ENCODE results near the gene MATN3. TPM values are rescaled to one million over a fixed set of nuclear protein-coding genes. Genes with fewer than 3 reads are reported as not detected.

MATN3 gene
- total and polyA plus RNA-seq, 2 of the 8 experiments (the other 6 are each of a cell fraction or from before 2014, with no cell fraction given): 3.0 to 9.9 TPM

- H3K4me2 ChIP-seq (ENCODE audit: insufficient read depth in 1 of 2, low read depth in 2 of 2, low read length in 2 of 2): peak overlapping the region in 1 of 2 experiments; percentile 91; a peak in 2 of 4 replicates
- no peak for TF ChIP-seq SP2 (IDR thresholded peaks at IDR 0.05; ENCODE audit: low read length)
- TF ChIP-seq KDM1A (IDR thresholded peaks at IDR 0.05; ENCODE audit: borderline replicate concordance, low read length): no peak
Observed at GRCh38 chr2:19987936-19988335, 24.5 kb downstream of the MATN3 start.

More at GRCh38 chr2:19987936-19988335, 24.5 kb downstream of the MATN3 start:
- ChIA-PET CTCF (ENCODE audit: partially characterized antibody) (interaction anchor here (0.9 to 2.7 kb wide), 3 partner anchors 15 to 33 kb away, joined by 3 to 19 read pairs (median 9); no protein-coding TSS in a partner anchor), POLR2A (ENCODE audit: partially characterized antibody) (interaction anchor here (0.6 kb wide), 1 partner anchor 94 kb away, joined by 3 read pairs; no protein-coding TSS in a partner anchor)
- Histone ChIP-seq H4K8ac (ENCODE audit: extremely low read depth, insufficient read depth, low read length) (no peak overlapping the region), H3K27ac (ENCODE audit: low read depth, low read length) (no peak overlapping the region), H3K14ac (ENCODE audit: insufficient read length) (no peak overlapping the region), H2BK15ac (ENCODE audit: low read length) (no peak overlapping the region), H4K91ac (replicated peaks; ENCODE audit: insufficient read length, low read length) (no peak overlapping the region), H2AK5ac (ENCODE audit: low read depth, low read length) (no peak overlapping the region), H4K20me1 (replicated peaks in 1 of 2; ENCODE audit: control insufficient read depth in 1 of 2, insufficient read depth in 2 of 2, low read length in 2 of 2) (peaks cover 0 to 2% of the 10 kb centered on the region in 2 experiments), H3K36me3 (ENCODE audit: control insufficient read depth in 2 of 4, insufficient read depth in 4 of 4, low read length in 3 of 4) (peaks cover 0 to 21% (median 6%) of the 10 kb centered on the region in 4 experiments; a peak in 3 of 8 replicates), H3K9ac (replicated peaks in 1 of 4; ENCODE audit: extremely low read depth in 1 of 4, low read depth in 3 of 4, low read length in 3 of 4) (no peak overlapping the region), H3K79me2 (ENCODE audit: control insufficient read depth in 1 of 2, insufficient read depth in 2 of 2, low read length in 2 of 2) (peaks cover 3 to 48% of the 10 kb centered on the region in 2 experiments; a peak in 3 of 4 replicates), H3K18ac (ENCODE audit: extremely low read depth, low read length) (no peak overlapping the region), H2BK12ac (ENCODE audit: low read depth, low read length) (no peak overlapping the region), H2AFZ (ENCODE audit: low read length) (no peak overlapping the region), H3K4me1 (replicated peaks in 1 of 4; ENCODE audit: control insufficient read depth in 3 of 4, insufficient read depth in 4 of 4, low read length in 3 of 4) (peaks cover 0 to 2% (median under 1%) of the 10 kb centered on the region in 4 experiments; a peak in 3 of 7 replicates), H2BK120ac (replicated peaks; ENCODE audit: low read depth, low read length) (no peak overlapping the region), H3K4me3 (ENCODE audit: extremely low read depth in 1 of 4, insufficient read depth in 2 of 4, low read depth in 3 of 4, low read length in 4 of 4) (peak overlapping the region in 1 of 4 experiments; percentile 87; a peak in 2 of 8 replicates), H2BK5ac (ENCODE audit: low read depth, low read length) (no peak overlapping the region), H3K79me1 (ENCODE audit: low read depth, low read length) (peaks cover 5% of the 10 kb centered on the region), H3K4ac (replicated peaks; ENCODE audit: insufficient read length, low read depth, low read length) (no peak overlapping the region), H3K27me3 (replicated peaks in 1 of 4; ENCODE audit: control insufficient read depth in 3 of 4, extremely low read depth in 1 of 4, insufficient read depth in 3 of 4, low read length in 3 of 4) (no peaks in the 10 kb centered on the region), H3K23ac (ENCODE audit: insufficient read length) (no peak overlapping the region), H3K56ac (replicated peaks; ENCODE audit: insufficient read length, low read depth, low read length) (no peak overlapping the region), H2BK20ac (ENCODE audit: low read length) (no peak overlapping the region), H3K9me3 (ENCODE audit: insufficient read depth in 2 of 2, low read depth in 1 of 2, low read length in 1 of 2) (no peaks in the 10 kb centered on the region), H4K5ac (ENCODE audit: insufficient read length, low read depth, low read length) (no peak overlapping the region), H3K23me2 (ENCODE audit: low read depth, low read length) (peaks cover 9% of the 10 kb centered on the region)
- no peak for DNase-seq (ENCODE audit: low read depth in 1 of 2, low spot score in 2 of 2)
- 90% methylated on average over 5 of the region's 5 CpGs; no CpG with 5 or more reads in 1 of the 2 experiments for WGBS, 2 experiments (ENCODE audit: extremely low coverage in 1 of 2, insufficient coverage in 1 of 2, insufficient read length in 1 of 2, insufficient replicate concordance in 2 of 2, low coverage in 1 of 2, low lambda C conversion rate in 2 of 2, missing lambda C conversion rate in 1 of 2)
- FAIRE-seq: no peak

All from H1 (cell line).